GM10248 (cell line): ENCODE measurements around the gene LONP1.

Experiments used
- CTCF ChIA-PET: fragments of 300-600 bp; sonication (Branson Sonifier 250); formaldehyde crosslinking; extraction: SDS; loops from one replicate; lab custom pipeline; 2021; ENCODE audit warnings: antibody characterized with exemption; lab: Yijun Ruan, JAX
- POLR2A ChIA-PET: fragments of 350-650 bp; sonication (Branson Sonifier 250); formaldehyde crosslinking; extraction: SDS; loops from one replicate; lab custom pipeline; 2020; ENCODE audit warnings: antibody characterized with exemption; lab: Yijun Ruan, JAX
- DNase-seq: peaks from one replicate; pipeline ENCODE4 v3.0.0; 2012; ENCODE audit errors: extremely low spot score
- TF ChIP-seq, protein P1 (sequence below): IDR thresholded peaks from 2 replicates; pipeline ENCODE4 v1.5.1; 2012; ENCODE audit warnings: mild to moderate bottlenecking, low read depth; ENCODE audit errors: extremely low read depth, missing control alignments, control extremely low read depth

The LONP1 gene

DNA sequence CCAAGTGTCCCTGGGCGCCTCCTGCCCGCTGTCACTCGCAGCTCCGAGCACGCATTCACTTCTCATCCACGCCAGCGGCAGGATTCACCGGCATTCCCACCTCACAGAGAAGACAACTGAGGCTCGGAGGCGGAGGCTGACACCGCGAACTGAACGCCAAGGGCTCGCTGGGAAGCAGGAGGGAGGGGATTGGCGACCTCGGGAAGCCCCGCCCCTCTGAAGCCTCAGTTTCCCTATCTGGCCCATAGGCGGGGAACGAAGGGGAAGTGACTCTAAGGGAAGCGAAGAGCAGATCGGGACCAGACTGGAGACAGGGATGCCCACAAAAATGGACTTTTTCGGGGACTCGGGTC, 39.9 kb downstream of the LONP1 start:
- peak; percentile 22 for DNase-seq
- TF ChIP-seq, protein P1, sequence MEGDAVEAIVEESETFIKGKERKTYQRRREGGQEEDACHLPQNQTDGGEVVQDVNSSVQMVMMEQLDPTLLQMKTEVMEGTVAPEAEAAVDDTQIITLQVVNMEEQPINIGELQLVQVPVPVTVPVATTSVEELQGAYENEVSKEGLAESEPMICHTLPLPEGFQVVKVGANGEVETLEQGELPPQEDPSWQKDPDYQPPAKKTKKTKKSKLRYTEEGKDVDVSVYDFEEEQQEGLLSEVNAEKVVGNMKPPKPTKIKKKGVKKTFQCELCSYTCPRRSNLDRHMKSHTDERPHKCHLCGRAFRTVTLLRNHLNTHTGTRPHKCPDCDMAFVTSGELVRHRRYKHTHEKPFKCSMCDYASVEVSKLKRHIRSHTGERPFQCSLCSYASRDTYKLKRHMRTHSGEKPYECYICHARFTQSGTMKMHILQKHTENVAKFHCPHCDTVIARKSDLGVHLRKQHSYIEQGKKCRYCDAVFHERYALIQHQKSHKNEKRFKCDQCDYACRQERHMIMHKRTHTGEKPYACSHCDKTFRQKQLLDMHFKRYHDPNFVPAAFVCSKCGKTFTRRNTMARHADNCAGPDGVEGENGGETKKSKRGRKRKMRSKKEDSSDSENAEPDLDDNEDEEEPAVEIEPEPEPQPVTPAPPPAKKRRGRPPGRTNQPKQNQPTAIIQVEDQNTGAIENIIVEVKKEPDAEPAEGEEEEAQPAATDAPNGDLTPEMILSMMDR = no peak
- POLR2A ChIA-PET = interaction anchor here (0.6 to 0.8 kb wide), 2 partner anchors 11 to 41 kb away, joined by 3 read pairs; partner anchors contain the start of gene CATSPERD
- CTCF ChIA-PET = interaction anchor here (5.5 kb wide), 1 partner anchor 8 kb away, joined by 32 read pairs; the partner anchor contains the start of gene RPL36

DNA sequence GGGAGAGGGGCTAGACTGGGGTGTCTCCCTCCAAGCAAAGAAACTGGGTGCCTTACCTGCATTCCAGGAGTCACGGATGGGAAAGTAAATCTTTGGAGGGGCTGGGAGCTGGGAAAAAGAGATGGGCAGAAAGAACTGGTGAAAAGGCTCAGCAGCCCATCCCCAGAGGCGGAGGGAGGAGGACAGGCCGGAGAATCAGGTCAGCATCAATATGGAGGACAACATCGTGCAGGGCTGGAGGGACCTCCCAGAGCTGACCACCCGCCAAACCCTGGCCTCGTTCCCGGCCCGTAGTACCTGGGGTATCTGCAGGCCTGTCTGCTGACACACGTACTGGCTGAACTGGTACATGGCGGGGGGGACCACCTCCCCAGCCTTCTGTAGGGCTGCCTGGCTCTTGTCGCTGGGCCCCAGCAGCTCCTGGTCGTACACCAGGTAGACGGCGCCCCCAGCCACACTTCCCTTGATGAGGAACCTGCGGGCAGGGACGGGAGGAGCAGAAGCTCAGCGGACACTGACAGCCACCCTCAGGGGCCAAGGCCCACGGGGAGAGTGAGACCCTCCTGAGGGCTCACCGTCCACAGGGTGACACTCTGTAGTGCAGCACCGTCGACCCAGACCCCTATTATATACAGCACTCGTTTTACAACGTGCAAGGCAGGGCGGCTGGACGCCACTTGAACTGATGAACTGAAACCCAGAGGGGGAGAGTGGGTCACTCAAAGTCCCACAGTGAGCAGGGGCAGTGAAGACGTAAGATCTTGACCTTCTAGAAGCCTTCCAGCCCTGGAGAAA, 40.5 kb downstream of the LONP1 start:
- CTCF ChIA-PET = interaction anchor here (5.5 kb wide), 1 partner anchor 9 kb away, joined by 32 read pairs; the partner anchor contains the start of gene RPL36
- TF ChIP-seq, protein P1 = no peak
- POLR2A ChIA-PET = interaction anchor here (0.6 to 0.8 kb wide), 2 partner anchors 12 to 41 kb away, joined by 3 read pairs; partner anchors contain the start of gene CATSPERD
- peak; percentile 20 for DNase-seq

- DNase-seq = no peak
- TF ChIP-seq, protein P1 = no peak
- ChIA-PET POLR2A (interaction anchor here (0.5 kb wide), 2 partner anchors 22 to 961 kb away, joined by 3 to 5 read pairs; no protein-coding TSS in a partner anchor), CTCF (interaction anchor here (5.5 kb wide), 1 partner anchor 10 kb away, joined by 32 read pairs; the partner anchor contains the start of gene RPL36)
Measured at GRCh38 chr19:5678071-5678718, 41.8 kb downstream of the LONP1 start.

DNA sequence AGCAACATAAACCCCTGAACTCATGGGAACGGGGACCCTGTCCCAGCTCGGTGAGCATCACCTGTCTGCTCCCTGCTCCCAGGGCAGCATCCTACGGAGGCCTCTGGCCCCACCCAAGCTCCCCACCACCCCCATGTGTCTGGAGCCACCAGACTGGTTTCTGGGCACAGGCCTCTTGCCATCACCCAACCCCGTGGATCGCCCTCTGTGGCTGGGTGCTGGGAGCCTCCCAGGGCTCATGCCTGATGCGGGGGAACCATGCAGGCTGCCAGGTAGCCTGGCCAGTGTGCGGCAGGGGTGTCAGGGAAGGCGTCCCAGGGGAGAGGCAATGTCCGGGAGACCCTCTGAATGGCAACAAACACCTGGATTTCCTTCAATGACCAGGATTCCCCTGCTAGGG, 42.4 kb downstream of the LONP1 start:
- CTCF ChIA-PET = interaction anchor here (0.7 to 5.5 kb wide), 2 partner anchors 11 kb away, joined by 3 to 32 read pairs; partner anchors contain the start of gene RPL36
- POLR2A ChIA-PET = interaction anchor here (0.6 kb wide), 1 partner anchor 712 kb away, joined by 5 read pairs; no protein-coding TSS in a partner anchor
- TF ChIP-seq, protein P1 = no peak
- DNase-seq = no peak

- CTCF ChIA-PET = interaction anchor here (0.7 to 5.5 kb wide), 2 partner anchors 11 kb away, joined by 3 to 32 read pairs; partner anchors contain the start of gene RPL36
- no peak for DNase-seq
- POLR2A ChIA-PET = interaction anchor here (0.6 to 1.1 kb wide), 3 partner anchors 9 to 711 kb away, joined by 3 to 5 read pairs (median 4); partner anchors contain the start of gene RPL36
- TF ChIP-seq, protein P1 = no peak
Measured at GRCh38 chr19:5677136-5677535, 42.8 kb downstream of the LONP1 start.

DNA sequence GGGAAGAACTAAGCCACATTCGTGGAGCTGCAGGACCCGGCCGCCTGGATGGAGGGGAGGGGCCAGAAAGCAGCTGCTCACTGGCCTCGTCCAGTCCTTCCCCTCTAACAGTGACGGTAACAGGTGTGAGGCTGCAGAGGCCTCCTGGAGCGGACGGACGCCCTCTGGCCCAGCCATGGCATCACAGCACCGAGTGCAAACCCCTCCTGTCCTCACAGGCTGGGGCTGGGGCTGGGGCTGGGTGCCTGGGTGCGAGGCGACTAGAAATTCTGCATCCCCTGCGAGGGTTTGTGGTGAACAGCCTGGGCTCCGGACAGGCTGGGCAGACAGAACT, 43.2 kb downstream of the LONP1 start:
- DNase-seq = no peak
- TF ChIP-seq, protein P1 = no peak
- ChIA-PET CTCF (interaction anchor here (0.7 to 5.5 kb wide), 2 partner anchors 11 to 12 kb away, joined by 3 to 32 read pairs; partner anchors contain the start of gene RPL36), POLR2A (interaction anchor here (1.0 to 1.1 kb wide), 2 partner anchors 10 to 13 kb away, joined by 3 to 4 read pairs; partner anchors contain the start of gene RPL36)
